Stimulated activated naive CD4-positive, alpha-beta T cell (primary cell): Measurements from ENCODE around the gene NOP53.

Source experiments
- DNase-seq, 6 experiments: peaks; one replicate each; lab custom pipeline; 2025; lab: John Stamatoyannopoulos, UW

Gene NOP53

GRCh38 chr19:47805313-47805712, 60.0 kb downstream of the NOP53 start:
- no peak for DNase-seq

GRCh38 chr19:47806435-47806834, 61.1 kb downstream of the NOP53 start:
- no peak for DNase-seq
